Measurements from ENCODE around the gene NAALADL1.

DNA sequence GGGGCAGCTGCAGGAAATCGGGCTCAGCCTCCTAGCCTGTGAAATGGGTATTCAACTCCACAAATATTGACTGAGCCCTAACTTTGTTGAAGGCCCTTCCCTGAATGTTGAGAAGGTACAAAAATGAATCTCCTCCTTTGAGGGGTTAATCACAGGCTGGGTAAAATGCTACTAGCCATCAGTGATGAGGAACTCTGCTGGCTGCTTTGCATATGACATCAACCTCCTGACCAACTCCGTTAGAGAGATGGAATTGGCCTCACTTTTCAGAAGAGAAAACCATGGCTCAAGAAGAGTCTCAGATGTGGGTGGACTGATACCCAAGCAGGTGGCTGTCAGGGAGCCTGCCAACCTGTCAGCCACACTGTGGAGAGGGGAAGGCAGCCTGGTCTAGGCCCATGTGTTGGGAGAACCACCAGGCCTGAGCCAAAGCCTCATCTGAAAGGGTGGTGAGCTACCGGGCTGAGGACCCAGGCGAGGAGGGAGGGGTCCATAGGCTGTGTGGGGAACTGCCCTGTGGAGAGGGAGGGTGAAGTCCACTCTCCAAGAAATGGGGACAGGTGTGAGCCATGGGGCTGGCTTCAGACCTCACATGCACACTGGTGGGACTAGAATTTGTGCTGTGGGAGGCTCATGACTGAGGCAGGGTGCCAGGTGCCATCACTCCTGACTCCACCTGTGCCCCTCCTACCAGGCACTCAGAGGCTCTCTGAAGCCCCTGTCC, 13.7 kb upstream of the NAALADL1 start:
- TF ChIP-seq EZH2 (IDR thresholded peaks at IDR 0.05) (no peak), POLR2AphosphoS5 (IDR thresholded peaks at IDR 0.05; ENCODE audit: borderline replicate concordance, low read depth, low read length) (no peak), FOXP2 (optimal IDR thresholded peaks at IDR 0.05; ENCODE audit: control extremely low read depth, extremely low read length, insufficient read depth) (no peak)
